HepG2 (cell line): Measurements from ENCODE around the gene FAM167B. TPM values are rescaled to one million over a fixed set of nuclear protein-coding genes. Genes with fewer than 3 reads are reported as not detected.

Experiments
- AKAP8 ChIP-seq: sonication (generic); formaldehyde crosslinking; IDR thresholded peaks from 2 replicates; pipeline ENCODE4 v1.5.1; 2020; ENCODE audit warnings: mild to moderate bottlenecking, missing genetic modification reagents
- MED8 ChIP-seq: sonication (generic); formaldehyde crosslinking; IDR thresholded peaks from 2 replicates; pipeline ENCODE4 v1.8.1; 2023; ENCODE audit warnings: mild to moderate bottlenecking, missing genetic modification reagents; ENCODE audit not compliant: insufficient replicate concordance
- SAFB2 ChIP-seq: sonication (generic); formaldehyde crosslinking; IDR thresholded peaks from 2 replicates; pipeline ENCODE4 v1.5.1; 2020; ENCODE audit warnings: missing genetic modification reagents, low read depth, mild to moderate bottlenecking, borderline replicate concordance
- ZNF337 ChIP-seq: sonication (generic); formaldehyde crosslinking; IDR thresholded peaks from 2 replicates; pipeline ENCODE4 v1.5.1; 2020; ENCODE audit warnings: missing genetic modification reagents, low read depth, mild to moderate bottlenecking, borderline replicate concordance
- ZNF589 ChIP-seq: sonication (generic); formaldehyde crosslinking; conservative IDR thresholded peaks from 2 replicates; pipeline ENCODE4 v1.8.0; 2022; ENCODE audit warnings: mild to moderate bottlenecking, moderate library complexity, missing genetic modification reagents
- ZNF790 ChIP-seq: sonication (generic); formaldehyde crosslinking; IDR thresholded peaks from 2 replicates; pipeline ENCODE4 v1.8.0; 2022; ENCODE audit warnings: missing genetic modification reagents, mild to moderate bottlenecking, borderline replicate concordance
- polyA plus RNA-seq, 8 experiments: library from polyadenylated mRNA; depleted of rRNA in 3 of 8; stranded (reverse) in 7 of 8; unstranded in 1 of 8; fragments of >200 nt; fragmentation: Illumina TruSeq in 4 of 8; extraction: Trizol in 4 of 8; gene quantifications; 2 replicates each; pipeline versions ENCODE4 v1.2.1 to v1.2.3, GENCODE V29; 2011 to 2016; ENCODE audit warnings: low read depth in 4 of 8, missing spikeins in 1 of 8, mixed read lengths in 1 of 8; ENCODE audit not compliant: insufficient read depth in 1 of 8
- total RNA-seq, 5 experiments: library from RNA; depleted of rRNA; stranded (reverse); fragments of >200 nt; fragmentation: Illumina TruSeq; extraction: Trizol; gene quantifications; 2 replicates each; pipeline ENCODE4 v1.2.3, GENCODE V29; 2016; ENCODE audit warnings: low read depth in 1 of 5
- TF ChIP-seq, protein P1 (sequence below): sonication (generic); formaldehyde crosslinking; IDR thresholded peaks from 2 replicates; pipeline ENCODE4 v1.4.0; 2020; ENCODE audit warnings: missing genetic modification reagents
- TF ChIP-seq, protein P2 (sequence below): sonication (generic); formaldehyde crosslinking; IDR thresholded peaks from 2 replicates; pipeline ENCODE4 v1.4.0; 2020; ENCODE audit warnings: mild to moderate bottlenecking, missing genetic modification reagents
- TF ChIP-seq, protein P3 (sequence below): IDR thresholded peaks from 2 replicates; pipeline ENCODE4 v1.6.1; 2016; ENCODE audit warnings: low read depth, control low read depth

FAM167B gene
- total and polyA plus RNA-seq, 2 of the 13 experiments (the other 11 are each of a cell fraction or from before 2014, with no cell fraction given), result 0.15 to 0.70 TPM

DNA sequence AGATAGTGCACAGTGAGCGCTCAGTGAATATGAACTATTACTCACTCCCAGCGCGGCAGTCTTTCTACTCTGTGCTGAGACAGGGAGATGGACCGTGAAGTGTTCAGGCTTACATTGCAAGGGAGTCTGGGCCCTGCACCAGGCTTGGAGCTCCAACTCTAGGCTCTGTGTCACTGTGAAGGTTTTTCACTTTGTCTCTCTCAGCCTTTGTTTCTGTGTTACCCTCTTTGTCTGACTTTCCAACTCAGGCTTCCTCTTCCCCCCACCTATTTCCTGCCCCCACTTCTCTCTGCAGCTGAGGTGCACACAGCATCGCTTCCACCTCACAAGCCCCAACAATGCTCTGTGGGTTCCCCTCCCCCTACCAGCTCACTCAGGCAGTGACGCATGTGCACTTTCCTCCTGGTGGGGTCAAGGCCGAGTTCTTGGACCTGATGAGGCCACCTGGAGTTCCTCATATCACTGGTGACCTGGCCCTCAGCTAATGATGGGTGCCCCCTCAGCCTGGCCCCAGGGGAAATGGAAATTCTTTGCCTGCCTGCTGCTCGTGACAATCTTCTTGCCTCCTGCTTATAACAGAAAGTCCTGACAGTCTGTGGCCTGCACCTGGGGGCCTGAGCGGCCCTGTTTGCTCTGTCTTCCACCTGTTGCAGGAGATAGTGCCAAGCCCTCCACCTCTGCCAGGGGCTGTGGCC is 3.0 kb downstream of the FAM167B start (continued):
- TF ChIP-seq SAFB2 (CRISPR knock-in tag) (no peak; the same call in 1 of the 2 replicates), AKAP8 (CRISPR knock-in tag) (peak; percentile 54; the same call in 1 of the 2 replicates), ZNF790 (CRISPR knock-in tag) (0 out of 2 replicates have a peak, but pooled peaks have one; percentile 23), ZNF337 (CRISPR knock-in tag) (no peak), MED8 (CRISPR knock-in tag) (no peak), ZNF589 (CRISPR knock-in tag) (0 out of 2 replicates have a peak, but pooled peaks have one; percentile 53)
- TF ChIP-seq, protein P1, sequence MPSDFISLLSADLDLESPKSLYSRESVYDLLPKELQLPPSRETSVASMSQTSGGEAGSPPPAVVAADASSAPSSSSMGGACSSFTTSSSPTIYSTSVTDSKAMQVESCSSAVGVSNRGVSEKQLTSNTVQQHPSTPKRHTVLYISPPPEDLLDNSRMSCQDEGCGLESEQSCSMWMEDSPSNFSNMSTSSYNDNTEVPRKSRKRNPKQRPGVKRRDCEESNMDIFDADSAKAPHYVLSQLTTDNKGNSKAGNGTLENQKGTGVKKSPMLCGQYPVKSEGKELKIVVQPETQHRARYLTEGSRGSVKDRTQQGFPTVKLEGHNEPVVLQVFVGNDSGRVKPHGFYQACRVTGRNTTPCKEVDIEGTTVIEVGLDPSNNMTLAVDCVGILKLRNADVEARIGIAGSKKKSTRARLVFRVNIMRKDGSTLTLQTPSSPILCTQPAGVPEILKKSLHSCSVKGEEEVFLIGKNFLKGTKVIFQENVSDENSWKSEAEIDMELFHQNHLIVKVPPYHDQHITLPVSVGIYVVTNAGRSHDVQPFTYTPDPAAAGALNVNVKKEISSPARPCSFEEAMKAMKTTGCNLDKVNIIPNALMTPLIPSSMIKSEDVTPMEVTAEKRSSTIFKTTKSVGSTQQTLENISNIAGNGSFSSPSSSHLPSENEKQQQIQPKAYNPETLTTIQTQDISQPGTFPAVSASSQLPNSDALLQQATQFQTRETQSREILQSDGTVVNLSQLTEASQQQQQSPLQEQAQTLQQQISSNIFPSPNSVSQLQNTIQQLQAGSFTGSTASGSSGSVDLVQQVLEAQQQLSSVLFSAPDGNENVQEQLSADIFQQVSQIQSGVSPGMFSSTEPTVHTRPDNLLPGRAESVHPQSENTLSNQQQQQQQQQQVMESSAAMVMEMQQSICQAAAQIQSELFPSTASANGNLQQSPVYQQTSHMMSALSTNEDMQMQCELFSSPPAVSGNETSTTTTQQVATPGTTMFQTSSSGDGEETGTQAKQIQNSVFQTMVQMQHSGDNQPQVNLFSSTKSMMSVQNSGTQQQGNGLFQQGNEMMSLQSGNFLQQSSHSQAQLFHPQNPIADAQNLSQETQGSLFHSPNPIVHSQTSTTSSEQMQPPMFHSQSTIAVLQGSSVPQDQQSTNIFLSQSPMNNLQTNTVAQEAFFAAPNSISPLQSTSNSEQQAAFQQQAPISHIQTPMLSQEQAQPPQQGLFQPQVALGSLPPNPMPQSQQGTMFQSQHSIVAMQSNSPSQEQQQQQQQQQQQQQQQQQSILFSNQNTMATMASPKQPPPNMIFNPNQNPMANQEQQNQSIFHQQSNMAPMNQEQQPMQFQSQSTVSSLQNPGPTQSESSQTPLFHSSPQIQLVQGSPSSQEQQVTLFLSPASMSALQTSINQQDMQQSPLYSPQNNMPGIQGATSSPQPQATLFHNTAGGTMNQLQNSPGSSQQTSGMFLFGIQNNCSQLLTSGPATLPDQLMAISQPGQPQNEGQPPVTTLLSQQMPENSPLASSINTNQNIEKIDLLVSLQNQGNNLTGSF (CRISPR knock-in tag), result no peak
- TF ChIP-seq, protein P2, sequence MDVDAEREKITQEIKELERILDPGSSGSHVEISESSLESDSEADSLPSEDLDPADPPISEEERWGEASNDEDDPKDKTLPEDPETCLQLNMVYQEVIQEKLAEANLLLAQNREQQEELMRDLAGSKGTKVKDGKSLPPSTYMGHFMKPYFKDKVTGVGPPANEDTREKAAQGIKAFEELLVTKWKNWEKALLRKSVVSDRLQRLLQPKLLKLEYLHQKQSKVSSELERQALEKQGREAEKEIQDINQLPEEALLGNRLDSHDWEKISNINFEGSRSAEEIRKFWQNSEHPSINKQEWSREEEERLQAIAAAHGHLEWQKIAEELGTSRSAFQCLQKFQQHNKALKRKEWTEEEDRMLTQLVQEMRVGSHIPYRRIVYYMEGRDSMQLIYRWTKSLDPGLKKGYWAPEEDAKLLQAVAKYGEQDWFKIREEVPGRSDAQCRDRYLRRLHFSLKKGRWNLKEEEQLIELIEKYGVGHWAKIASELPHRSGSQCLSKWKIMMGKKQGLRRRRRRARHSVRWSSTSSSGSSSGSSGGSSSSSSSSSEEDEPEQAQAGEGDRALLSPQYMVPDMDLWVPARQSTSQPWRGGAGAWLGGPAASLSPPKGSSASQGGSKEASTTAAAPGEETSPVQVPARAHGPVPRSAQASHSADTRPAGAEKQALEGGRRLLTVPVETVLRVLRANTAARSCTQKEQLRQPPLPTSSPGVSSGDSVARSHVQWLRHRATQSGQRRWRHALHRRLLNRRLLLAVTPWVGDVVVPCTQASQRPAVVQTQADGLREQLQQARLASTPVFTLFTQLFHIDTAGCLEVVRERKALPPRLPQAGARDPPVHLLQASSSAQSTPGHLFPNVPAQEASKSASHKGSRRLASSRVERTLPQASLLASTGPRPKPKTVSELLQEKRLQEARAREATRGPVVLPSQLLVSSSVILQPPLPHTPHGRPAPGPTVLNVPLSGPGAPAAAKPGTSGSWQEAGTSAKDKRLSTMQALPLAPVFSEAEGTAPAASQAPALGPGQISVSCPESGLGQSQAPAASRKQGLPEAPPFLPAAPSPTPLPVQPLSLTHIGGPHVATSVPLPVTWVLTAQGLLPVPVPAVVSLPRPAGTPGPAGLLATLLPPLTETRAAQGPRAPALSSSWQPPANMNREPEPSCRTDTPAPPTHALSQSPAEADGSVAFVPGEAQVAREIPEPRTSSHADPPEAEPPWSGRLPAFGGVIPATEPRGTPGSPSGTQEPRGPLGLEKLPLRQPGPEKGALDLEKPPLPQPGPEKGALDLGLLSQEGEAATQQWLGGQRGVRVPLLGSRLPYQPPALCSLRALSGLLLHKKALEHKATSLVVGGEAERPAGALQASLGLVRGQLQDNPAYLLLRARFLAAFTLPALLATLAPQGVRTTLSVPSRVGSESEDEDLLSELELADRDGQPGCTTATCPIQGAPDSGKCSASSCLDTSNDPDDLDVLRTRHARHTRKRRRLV (CRISPR knock-in tag), result no peak
- TF ChIP-seq, protein P3, sequence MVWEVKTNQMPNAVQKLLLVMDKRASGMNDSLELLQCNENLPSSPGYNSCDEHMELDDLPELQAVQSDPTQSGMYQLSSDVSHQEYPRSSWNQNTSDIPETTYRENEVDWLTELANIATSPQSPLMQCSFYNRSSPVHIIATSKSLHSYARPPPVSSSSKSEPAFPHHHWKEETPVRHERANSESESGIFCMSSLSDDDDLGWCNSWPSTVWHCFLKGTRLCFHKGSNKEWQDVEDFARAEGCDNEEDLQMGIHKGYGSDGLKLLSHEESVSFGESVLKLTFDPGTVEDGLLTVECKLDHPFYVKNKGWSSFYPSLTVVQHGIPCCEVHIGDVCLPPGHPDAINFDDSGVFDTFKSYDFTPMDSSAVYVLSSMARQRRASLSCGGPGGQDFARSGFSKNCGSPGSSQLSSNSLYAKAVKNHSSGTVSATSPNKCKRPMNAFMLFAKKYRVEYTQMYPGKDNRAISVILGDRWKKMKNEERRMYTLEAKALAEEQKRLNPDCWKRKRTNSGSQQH (CRISPR knock-in tag), result peak; percentile 51; the same call in 1 of the 2 replicates
